RWPE1 (cell line): ENCODE data around the gene IGFBP5.

Source experiments
- CTCF ChIA-PET: fragments of 350-600 bp; sonication (Branson Sonifier 250); formaldehyde crosslinking; extraction: SDS; loops from one replicate; lab custom pipeline; 2021; lab: Yijun Ruan, JAX
- POLR2A ChIA-PET: fragments of 400-600 bp; formaldehyde crosslinking; extraction: SDS; loops from one replicate; lab custom pipeline; 2020; ENCODE audit warnings: antibody characterized with exemption; ENCODE audit not compliant: low non-redundant PET; lab: Yijun Ruan, JAX
- DNase-seq: peaks from one replicate; pipeline ENCODE4 v3.0.0; 2012; ENCODE audit warnings: low spot score
- H3K27ac ChIP-seq: fragments of 450-650 bp; 2 replicates; pipeline ENCODE4 v1.5.1; 2017
- TF ChIP-seq, protein P1 (sequence below): fragments of 450-650 bp; conservative IDR thresholded peaks from 2 replicates; pipeline ENCODE4 v1.5.1; 2017; ENCODE audit warnings: low read depth, mild to moderate bottlenecking

The IGFBP5 gene

DNA sequence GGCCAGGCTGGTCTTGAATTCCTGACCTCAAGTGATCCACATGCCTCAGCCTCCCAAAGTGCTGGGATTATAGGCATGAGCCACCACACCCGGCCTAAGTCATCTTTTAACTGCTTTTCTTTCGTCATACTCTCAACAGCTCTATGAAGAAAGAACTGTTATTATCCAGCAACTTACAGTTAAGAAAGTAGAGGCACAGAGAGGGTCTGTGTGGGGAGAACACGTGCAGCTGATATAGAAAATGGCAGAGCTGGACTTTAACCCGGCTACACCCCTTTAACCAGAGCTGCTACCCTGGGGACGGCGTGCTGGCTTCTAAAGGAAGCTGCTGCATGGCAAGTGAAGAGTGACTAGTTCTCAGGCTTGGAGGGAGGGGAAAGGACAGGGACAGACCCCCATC is 36.6 kb downstream of the IGFBP5 start:
- TF ChIP-seq, protein P1, sequence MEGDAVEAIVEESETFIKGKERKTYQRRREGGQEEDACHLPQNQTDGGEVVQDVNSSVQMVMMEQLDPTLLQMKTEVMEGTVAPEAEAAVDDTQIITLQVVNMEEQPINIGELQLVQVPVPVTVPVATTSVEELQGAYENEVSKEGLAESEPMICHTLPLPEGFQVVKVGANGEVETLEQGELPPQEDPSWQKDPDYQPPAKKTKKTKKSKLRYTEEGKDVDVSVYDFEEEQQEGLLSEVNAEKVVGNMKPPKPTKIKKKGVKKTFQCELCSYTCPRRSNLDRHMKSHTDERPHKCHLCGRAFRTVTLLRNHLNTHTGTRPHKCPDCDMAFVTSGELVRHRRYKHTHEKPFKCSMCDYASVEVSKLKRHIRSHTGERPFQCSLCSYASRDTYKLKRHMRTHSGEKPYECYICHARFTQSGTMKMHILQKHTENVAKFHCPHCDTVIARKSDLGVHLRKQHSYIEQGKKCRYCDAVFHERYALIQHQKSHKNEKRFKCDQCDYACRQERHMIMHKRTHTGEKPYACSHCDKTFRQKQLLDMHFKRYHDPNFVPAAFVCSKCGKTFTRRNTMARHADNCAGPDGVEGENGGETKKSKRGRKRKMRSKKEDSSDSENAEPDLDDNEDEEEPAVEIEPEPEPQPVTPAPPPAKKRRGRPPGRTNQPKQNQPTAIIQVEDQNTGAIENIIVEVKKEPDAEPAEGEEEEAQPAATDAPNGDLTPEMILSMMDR = no peak
- DNase-seq = no peak
- H3K27ac ChIP-seq = peak overlapping the region; percentile 98
- ChIA-PET POLR2A (no interaction called here), CTCF (interaction anchor here (1.5 kb wide), 1 partner anchor 141 kb away, joined by 5 read pairs; no protein-coding TSS in a partner anchor)

DNA sequence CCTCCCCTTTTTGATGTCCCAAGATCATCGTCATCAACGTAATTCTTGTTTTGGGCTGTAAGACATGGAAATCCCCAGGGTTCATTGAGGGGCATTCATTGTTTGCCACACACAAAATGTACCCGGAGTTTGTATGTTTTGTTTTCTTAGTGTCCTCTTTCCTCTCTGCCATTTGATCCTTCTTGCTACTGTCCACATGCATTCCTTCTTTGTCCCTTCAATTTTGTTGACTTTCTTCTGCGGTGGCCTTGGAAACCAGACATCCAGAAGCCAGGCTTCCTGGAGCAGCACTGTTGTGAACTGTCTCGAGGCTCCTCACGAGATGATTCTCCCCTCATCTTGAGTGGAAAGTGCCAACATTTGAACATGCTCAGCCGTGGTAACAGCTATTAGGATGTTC is 37.4 kb downstream of the IGFBP5 start:
- POLR2A ChIA-PET = no interaction called here
- TF ChIP-seq, protein P1 = no peak
- no peak for DNase-seq
- CTCF ChIA-PET = no interaction called here
- H3K27ac ChIP-seq = peak overlapping the region; percentile 98

DNA sequence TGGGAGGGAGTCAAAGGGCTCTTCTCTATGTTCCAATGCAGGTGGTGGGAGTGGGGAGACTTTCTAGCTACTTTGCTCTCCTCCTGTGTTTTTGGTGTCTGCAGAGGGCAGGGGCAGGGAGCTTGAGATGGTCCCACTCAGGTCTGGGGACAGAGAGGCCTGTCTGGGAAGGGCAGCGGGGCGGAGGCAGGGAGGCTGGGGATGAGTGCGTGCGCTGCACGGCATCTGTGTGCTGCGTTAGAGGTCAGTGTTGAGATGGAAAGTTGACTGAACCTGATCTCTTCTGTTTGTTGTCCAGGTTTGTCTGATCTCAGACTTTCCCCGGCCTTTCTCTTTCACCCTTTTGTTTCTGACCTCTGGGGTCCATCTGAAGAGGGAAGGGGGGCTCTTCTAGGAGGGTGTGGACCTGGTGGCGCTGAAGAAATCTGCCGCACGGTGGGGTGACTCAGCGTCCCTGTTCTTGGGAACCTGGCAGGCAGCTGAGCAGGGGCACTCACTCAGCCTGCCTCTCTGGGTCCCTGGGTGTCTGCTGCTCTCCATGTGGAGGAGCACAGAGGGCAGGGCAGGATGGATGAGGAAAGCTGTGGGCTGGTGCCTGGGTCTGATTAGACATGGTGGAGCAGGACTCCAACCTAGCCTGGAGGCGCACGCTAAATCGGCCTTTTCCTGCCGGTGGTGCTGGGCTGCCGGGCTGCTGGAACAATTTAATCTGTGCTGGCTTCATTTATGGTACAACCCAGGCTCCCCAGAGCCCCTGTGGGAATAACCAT is 38.1 kb downstream of the IGFBP5 start:
- H3K27ac ChIP-seq = peak overlapping the region; percentile 98
- ChIA-PET POLR2A (no interaction called here), CTCF (interaction anchor here (0.7 kb wide), 1 partner anchor 66 kb away, joined by 3 read pairs; no protein-coding TSS in a partner anchor)
- DNase-seq = no peak
- TF ChIP-seq, protein P1 = no peak

DNA sequence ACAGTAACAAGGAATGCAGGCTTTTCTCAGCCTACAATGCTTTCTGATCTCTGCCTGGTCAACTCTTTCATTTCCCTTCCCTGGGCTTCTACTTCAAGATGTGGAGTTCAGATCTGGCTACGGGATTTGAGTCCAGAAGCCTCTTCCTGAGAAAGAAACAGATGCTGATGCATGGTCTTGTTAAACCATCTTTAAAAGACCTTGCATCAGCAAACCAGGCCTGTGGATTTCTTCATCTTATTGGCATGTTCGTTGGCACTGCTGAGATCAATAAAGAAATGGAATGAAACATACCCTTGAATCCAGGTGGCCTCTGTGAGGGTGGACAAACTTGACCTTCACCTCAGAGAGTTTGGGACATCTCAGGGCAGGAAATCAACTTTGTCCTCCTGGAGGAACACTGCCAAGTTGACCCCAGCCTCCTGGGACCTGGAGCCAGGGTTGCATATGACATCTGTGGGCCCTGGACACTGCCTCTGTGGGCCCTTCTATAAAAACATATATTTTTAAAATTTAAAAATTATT is 40.8 kb downstream of the IGFBP5 start:
- ChIA-PET POLR2A (no interaction called here), CTCF (interaction anchor here (0.9 kb wide), 1 partner anchor 12 kb away, joined by 3 read pairs; no protein-coding TSS in a partner anchor)
- H3K27ac ChIP-seq = peak overlapping the region; percentile 33
- TF ChIP-seq, protein P1 = no peak
- DNase-seq = no peak

DNA sequence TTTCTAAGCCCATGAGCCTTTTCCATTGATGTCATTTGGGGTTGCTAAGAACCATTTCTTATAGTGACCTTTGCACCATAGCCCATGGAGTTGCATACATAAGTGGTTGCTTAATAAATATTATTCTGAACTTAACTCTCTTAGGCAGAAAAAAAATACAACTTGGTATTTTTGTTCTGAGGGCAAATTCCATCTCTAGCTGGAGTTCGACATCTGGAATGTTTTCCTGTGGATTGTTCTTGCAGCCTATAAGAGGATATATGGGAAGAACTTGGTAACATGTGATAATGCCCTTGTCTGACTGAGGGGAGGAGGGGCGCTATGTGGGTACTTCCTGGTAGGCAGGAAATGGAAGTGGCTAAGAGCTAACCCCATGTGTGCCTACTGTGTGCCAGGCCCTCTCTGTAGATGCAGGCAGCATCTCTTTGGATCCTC is 41.4 kb downstream of the IGFBP5 start:
- DNase-seq = no peak
- ChIA-PET POLR2A (no interaction called here), CTCF (interaction anchor here (0.9 kb wide), 1 partner anchor 13 kb away, joined by 3 read pairs; no protein-coding TSS in a partner anchor)
- TF ChIP-seq, protein P1 = no peak
- no peak overlapping the region for H3K27ac ChIP-seq

DNA sequence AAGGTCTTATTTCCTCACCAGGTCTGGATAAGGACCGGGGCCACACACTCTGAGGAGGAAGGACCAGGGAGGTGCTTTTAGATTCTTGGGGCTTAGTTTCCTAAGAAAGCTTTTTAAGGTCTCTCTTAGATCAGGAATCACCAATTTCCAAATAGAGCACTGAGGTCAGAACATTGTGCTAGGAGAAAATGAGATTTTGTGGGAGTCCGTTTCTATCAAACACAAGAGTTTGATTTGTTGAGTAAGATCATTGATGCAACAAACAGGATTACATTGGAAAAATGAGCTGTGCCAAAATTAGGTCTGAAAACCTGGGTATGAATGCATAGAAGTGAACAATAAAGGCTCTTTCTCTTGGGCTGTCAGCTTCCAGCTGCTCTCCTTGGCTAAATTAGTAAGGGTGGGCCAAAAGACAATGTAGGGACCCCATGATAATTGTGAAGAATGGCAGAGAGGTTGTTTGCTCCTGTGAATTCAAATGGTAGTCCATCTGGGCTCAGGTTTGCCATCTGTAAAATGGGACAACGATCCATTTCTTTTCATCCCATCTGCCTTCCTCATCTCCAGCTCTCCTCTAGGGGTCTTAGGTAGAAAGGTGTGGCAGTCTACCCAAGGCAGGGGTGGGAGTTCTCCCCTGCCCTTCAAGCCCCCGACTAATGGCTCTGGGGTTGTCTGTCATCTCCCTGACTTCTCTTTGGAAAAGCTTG is 42.1 kb downstream of the IGFBP5 start:
- TF ChIP-seq, protein P1 = no peak
- H3K27ac ChIP-seq = no peak overlapping the region
- DNase-seq = no peak
- ChIA-PET POLR2A (no interaction called here), CTCF (interaction anchor here (0.9 kb wide), 1 partner anchor 134 kb away, joined by 4 read pairs; no protein-coding TSS in a partner anchor)
